HG03520 (cell line): ENCODE measurements around the gene OPCML.

Source experiments
- ATAC-seq: cut with Tn5 transposase; IDR thresholded peaks from one replicate; pipeline ENCODE4 v1.9.1; 2021; ENCODE audit warnings: mild to moderate bottlenecking, moderate library complexity; ENCODE audit not compliant: unreplicated experiment

Gene OPCML

DNA sequence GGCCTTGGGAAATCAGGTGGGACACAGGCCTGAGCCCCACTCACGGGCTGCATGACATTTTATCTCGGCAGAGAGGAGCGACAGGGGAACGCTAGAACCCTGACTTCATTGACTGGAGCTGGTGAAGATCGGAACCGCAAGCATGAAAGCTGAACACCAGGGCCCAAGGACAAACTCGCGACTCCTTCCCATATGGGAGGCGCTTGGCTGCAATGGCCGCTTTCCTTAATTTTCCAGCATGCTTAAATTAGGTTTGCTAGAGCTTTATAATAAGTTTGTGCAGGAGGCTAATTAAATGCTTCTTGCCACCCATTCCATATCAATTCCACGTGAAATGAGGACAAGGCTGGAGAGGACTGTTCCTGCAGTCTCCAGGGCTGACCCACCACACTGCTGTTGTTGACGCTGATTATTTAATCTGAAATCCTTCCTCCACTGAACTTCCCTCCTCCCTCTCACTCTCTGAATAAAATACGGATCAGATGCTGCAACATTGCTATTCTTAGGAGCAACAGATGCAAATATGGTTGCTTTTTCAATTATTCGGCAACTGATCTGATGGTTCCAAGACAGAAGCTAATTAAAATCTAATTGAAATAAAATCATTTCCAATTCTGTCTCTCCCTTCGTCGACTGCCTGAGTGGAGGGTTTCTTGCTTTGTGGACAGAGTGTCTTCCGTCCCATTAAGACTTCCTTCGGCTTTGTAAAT lies 692.9 kb downstream of the OPCML start:
- no peak for ATAC-seq

DNA sequence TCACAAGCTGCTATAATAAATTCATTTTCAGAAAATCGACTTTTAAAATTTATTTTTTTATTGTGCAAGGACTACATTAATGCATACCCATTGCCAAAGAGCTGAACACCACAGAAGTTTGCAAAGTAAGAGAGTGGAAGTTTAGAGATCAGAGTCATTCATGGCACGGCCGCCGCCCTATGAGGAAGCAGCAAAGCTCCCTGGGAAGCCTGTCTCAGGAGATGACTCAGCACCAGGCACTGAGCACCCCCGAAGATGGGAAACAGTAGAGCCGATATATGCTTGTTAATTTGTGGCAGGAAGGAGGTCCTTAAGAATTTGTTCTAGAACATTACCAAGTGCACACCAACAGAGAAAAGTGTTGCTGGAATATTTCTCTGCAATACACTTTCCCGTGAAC lies 693.7 kb downstream of the OPCML start:
- no peak for ATAC-seq

DNA sequence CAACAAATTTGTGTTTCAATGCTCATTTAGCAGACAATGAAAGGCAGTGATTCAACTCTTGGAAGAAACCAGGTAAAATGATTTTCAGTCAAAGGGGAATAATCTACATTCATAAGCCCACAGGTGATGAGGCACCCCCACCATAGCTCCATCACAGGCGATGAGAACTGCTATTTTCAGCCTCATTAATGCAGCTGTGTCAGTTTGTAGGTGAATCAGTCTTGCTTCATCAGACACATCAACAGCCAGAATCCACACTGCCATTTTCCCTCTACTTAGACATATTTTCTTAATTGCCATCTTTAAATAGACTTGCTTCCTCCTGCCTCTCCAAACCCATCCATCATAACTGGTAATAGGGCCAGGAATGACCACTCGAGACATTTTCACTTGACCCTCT lies 701.0 kb downstream of the OPCML start:
- ATAC-seq: no peak

DNA sequence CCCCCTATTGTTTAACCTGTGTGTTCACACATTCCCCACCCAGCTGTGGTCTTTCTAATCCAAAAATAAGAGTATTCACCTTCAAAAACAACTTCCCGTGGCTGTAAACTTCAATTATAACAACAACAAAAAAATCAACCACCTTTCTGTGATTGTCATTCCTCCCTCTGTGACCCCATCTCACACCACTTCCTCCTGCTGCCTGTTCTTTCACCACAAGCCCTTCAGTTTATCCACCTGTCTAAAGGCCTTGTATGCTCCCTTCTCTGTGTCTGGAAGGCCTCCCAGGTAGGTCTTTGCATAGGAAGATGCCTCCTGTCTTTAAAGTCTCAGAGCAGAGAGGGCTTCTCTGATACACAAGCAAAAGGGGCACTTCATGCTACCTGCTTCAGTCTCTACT lies 707.7 kb downstream of the OPCML start:
- no peak for ATAC-seq

DNA sequence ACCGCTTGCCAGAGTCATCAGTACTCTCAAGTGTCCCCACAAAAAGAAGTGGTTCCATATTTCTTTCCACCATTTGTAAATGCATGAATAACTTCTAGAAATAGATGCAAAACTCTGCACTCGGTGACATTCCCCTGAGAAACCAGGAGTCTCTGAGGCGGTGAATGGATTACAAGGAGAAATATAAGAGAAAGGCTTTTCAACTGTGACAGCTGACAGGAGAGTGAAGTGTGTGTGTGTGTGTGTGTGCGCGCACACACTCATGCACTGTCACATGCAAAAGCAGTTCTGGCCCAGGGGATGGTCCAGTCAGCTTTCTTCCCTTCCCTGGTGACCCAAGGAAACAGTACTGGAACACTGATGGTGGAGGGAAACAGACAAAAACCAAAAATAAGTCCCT lies 710.0 kb downstream of the OPCML start:
- no peak for ATAC-seq

DNA sequence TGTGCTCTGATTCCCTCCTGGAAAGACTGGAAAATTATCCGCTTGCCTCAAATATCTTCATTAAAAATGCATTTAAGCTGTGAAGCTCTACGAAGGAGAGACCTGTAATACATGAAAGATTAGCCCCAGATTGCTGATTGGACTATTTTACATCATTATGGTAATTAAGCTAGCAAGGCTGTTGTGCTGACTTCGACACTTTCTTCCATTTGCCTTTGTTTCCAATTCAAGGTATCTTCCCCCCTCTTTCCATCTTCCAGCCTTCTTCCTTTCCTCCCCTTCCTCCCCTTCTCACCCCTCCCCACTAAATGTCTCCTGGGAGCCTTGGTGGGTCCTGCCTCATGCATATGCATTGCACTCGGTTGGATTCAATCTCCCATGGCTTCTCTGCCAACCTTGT lies 710.8 kb downstream of the OPCML start:
- ATAC-seq: no peak

DNA sequence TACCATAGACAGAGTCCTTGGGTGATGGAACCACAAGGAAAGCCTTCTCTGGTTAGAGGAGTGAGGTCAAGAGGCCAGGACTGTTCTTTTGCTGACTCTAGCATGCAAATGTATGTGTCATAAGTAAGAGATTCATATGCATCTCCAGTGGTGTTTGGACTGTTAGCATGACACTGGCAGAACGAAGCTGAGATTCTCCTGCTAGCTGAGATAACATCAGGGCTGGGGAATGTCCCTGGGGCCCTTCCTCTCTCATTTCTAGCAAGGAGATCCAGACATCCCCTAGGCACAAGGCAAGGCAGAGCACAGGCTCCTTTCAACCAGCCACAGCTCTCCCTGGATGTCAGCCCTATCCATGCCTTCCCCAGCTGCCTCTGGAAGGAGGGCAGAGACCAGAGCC lies 711.3 kb downstream of the OPCML start:
- ATAC-seq: no peak

DNA sequence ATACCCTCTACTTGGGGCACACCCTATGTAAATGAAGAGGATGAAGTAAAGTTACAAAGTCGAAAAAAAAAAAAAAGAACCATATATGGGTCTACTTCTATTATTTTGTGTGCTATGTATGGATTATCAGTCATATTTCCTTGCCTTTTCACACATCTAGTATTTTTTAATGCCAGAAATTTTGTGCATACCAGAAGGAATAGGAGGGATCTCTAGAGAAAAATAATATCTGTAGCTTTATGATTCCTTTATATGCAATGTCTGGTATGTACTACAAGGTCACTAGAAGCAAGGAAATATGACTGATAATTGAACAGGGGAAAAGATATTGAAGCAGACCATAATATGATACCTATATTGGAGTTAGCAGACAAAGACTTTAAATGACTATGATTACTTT lies 713.4 kb downstream of the OPCML start:
- ATAC-seq: no peak

DNA sequence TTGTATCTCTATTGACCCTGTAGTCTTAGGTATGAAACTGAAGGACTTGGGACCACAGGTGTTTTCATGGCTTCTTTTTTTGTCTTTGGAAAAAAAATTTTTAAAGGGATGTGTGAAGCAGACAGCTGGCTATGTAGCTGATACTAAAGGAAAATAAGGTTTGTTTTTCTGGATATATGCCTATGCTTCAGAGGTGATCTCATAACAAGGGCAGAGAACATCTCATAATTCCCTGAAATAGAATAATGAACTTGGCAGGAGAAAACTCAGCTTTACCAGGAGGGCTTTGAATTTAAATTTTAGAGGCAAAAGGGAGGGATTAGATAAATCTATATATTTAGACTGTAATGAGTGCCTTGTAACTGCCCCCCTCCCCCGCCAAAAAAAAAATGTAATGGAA lies 714.9 kb downstream of the OPCML start:
- ATAC-seq: no peak

DNA sequence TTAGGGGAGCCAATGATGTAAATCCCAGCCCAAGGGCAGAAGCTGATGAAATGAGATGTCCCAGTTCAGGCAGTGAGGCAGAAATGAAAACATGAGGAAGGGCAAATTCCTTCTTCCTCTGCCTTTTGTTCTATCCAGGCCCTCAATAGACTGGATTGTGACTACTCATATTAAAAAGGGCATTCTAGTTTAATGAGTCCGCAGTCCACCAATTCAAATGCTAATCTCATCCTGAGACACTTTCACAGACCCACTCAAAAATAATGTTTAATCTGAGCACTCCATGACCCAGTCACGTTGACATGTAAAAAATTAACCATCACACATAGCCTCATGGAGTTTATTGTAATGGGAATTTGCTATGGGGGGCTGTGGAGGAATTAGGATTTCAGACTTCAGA lies 717.9 kb downstream of the OPCML start:
- ATAC-seq: no peak

DNA sequence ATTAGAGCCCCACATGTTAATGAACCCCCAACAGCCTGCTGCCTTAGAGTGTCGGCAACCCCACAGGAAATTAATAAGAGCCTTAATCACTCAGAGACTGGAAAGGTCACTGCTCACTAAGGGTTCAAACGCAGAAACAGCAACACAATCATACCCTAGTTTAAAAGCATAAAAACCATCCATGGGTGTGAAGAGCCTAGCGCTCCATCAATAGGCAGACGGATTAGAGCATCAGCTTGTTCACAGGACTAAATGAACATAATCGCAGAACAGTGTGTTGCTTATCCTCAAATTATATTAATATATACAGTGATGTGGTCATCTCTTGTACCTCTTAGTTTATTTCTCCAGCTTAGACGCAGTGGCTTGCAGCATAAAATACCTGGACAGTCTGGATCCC lies 720.7 kb downstream of the OPCML start:
- no peak for ATAC-seq

DNA sequence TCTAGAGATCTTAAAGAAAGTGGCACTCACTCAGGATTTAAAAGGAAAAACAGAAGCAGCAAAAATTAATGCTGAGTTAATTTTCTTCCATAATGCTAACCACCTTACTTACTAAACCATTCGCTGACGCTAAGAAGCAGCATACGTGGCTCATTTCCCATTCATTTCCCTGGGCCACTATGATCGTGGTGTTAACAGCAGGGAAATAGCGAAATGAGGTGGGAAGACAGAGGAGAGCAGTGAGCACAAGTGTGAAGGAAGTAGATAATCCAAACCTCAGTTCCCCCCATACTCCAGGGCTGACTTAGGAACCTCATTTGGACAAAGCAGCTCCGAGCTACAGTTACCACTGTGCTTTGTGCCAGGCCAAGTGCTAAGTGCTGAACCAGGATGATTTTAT lies 723.2 kb downstream of the OPCML start:
- ATAC-seq: no peak

DNA sequence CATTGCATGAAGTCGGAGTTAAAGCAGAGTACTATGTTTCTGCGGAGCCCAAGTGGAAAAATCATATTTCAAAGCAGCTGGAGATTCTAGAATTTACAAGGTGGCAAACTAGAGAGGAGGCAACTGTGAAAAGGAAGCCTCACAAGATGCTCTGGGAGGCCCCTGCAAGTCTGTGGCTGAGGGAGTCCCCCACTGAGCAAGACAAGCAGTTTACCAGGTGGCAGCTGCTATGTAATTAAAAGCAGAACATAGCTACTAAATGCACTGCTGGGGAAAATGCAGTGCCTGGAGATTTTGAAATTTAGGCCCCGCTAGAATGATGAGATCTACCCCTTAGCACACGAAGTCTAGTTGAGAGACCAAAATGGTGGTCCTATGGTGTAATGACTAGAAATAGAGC lies 728.0 kb downstream of the OPCML start:
- no peak for ATAC-seq

DNA sequence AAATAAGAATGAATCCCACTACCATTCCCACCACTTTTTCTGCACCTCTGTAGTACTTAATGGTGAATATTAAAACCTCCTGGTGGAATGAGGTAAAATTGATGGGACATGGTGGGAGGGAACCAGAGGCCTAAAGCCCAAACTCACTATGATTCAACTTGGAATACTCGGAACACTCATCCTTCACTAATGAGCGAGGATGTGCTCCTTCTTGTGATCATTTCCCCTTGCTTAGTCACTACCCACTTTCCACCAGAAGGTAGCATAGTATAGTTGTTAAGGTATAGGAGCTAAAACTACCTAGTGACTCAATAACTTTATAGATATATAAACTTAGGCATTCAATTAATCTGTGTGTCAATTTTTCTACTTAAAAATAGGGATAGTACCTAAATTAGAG lies 728.9 kb downstream of the OPCML start:
- ATAC-seq: no peak

DNA sequence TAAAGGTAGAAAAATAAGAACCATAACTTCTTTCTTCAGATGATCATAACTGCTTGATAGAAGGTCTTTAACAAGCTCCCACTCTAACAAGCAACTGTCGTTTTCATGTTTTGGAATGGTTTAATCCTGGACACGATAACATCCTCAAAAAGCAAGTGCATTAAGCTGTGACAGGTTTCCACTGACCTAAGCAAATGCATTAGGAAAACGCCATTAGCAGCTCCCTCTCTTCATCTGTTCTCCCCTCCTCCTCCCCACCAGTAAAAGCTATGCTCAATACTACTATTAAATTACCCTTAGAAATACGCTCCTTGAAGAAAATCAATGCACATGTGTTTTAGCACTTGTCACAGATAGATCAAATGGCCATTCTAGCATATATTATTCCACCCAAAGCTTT lies 729.4 kb downstream of the OPCML start:
- no peak for ATAC-seq

DNA sequence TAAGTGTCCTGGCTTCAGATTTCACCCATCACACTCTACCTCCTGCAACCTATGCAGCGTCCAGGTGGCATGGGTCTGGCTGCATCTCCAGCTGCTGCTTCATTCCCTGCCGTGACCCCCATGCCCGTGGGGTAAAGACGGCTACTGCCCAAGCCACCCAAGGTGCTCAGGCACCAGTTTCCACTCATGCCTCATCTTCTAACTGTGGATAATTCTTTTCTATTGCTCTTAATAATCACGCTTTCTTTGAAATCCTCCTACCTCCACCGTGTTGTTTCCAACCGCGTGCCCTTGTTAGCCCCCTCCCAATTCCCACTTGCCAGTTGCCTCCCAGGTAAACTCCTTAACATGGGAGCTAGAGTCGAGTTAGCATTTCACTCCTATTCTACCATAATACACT lies 738.5 kb downstream of the OPCML start:
- no peak for ATAC-seq

DNA sequence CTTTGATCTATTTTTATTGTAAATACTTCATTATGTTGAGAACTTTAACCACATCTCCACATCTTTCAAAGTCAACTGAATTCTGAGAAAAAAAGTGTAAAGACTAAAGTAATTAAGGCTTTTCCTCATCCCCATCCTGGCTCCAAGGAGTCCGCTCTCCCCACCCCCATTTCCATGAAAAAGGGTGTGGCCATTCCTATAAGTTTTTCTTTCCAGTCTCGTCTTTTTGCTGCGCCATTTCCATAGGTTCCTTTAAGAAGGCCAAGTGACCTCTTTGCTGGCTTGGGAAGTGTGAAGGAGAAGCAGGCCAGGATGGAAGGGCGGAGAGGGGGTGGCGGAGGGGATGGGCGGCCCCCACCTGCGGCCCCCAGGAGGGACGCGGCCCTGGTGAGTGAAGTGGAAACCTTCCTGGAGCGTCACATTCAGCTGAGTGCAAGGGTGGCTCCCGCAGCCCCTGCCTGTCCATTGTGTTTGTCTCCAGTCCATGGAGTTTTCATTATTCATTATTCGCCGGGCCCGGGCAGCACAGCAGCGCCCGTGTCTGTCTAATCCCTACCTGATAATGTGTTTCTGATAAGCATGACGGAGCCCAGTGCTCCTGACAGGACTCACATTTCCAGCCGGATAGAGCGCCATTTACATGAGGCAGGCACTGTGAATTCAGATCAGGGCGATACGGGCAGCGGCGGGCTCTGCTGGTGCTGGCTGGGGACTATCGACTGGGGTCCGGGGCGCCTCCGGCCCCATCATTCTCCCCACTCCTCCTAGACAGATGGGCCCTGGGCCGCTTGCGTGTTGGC lies 739.8 kb downstream of the OPCML start:
- ATAC-seq: no peak

DNA sequence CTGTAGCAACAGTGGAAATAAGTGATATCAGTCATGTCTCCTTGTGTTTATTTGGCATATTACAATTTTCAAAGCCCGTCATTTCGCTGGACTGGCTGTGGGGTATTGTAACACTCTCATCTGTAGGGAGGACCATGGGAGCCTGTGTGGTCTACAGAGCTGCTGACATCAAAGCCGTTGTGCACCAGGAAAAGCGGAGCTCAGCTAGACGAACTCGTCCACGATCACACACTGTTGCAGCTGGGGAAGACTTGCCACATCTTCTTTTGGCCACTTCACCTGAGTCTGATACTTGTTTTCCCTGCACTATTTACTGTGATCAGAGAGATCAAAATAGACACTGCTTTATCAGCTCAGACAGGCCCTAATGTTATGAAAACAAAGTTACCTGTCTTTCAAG lies 741.3 kb downstream of the OPCML start:
- ATAC-seq: no peak

DNA sequence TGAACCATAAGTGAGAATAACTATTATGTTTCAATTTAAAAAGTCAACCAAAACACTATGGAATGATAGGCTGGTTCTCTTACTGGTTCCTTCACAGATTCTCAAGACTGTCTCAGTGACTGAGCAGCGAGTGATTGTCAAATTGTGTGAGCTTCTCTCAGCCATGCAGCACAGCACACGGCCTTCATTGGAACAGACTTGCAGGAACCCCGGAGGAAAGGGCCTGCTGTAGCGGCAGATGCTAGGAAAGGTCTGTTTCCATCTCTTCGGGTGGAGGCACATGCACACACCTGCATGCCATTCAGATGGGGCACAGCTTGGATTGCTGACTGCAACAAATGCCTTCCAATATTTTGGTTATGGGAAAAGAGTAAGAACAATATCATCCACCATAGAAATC lies 741.8 kb downstream of the OPCML start:
- no peak for ATAC-seq

DNA sequence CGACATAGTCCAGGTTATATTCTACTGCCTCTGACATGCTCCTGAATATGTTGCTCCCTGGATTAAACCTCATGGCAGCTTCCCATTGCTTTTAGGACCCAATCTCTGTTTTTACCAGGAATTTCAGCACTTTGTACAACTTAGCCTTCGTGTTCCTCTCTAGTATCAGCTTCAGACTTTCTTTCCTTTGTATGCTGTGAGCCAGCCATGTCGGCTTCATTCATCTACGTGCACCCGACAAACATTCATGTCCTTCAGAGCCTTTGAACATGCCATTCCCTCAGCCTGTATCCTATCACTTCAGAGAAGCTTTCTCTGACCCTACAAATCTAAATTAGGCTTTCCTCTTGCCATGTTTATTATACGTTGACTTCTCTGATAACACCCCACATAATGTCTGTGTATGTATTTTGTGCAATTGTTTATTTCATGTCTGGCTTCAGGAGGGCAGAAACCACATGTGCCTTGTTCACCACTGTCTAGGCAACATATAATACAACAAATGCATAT lies 743.4 kb downstream of the OPCML start:
- no peak for ATAC-seq

DNA sequence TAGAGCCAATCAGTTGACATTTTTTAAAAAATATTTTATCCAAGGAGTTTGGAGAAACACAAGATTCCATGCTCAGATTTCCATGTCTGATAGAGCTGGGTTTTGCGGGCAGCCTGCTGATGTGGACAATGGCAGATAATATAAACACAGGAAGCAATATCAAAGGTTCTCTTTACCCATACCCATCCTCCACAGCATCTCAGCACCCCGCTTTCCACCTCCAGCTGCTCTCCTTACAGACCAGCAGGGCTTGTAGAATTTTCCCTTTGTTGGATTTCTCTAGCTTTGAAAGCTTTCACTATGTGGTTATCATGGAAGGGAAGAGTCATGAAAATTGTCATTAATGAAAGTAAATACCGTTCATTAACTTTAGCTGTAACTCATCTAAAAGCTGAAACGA lies 746.4 kb downstream of the OPCML start:
- ATAC-seq: no peak

DNA sequence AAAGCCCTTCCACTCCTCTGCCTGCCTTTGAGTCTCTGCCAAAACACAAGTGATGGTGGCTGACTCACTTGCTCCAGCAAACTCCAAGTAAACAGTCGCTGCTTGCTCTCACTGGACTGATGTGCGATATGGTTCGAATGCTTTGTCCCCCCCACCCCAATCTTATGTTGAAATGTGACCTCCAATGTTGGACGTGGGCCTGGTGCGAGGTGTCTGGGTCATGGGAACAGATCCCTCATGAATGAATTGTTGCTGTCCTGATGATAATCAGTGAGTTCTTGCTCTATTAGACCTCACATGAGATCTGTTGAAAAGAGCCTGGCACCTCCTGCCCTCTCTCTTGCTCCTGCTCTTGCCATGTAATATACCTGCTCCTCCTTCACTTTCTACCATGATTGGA lies 747.9 kb downstream of the OPCML start:
- ATAC-seq: no peak
